Ovary (tissue), 9 donors: ENCODE data around the gene RBM20. TPM values are rescaled to one million over a fixed set of nuclear protein-coding genes. Genes with fewer than 3 reads are reported as not detected.

Experiments
- DNase-seq, 5 donors: peaks; one replicate each; pipeline ENCODE4 v3.0.0-alpha.2; 2019 to 2020
- H3K27ac ChIP-seq, 2 donors: fragments of 200-600 bp; one replicate each; pipeline versions ENCODE4 v1.5.1 to v1.8.0; 2019 to 2022
- H3K27me3 ChIP-seq: fragments of 200-600 bp; one replicate; pipeline ENCODE4 v1.8.0; 2022
- H3K36me3 ChIP-seq: fragments of 200-600 bp; sonication (generic); one replicate; pipeline ENCODE4 v1.5.1; 2019
- H3K4me1 ChIP-seq: one replicate; pipeline ENCODE4 v1.8.1; 2013; ENCODE audit warnings: mild to moderate bottlenecking, moderate library complexity; ENCODE audit not compliant: insufficient read depth
- H3K4me3 ChIP-seq: fragments of 200-600 bp; sonication (generic); one replicate; pipeline ENCODE4 v1.5.1; 2017
- H3K9me3 ChIP-seq, 2 donors: fragments of 200-600 bp in 1 of 2; sonication (generic) in 1 of 2; one replicate each; pipeline versions ENCODE4 v1.5.1 to v1.8.1; 2013 to 2019; ENCODE audit warnings: mild to moderate bottlenecking in 1 of 2, moderate library complexity in 1 of 2
- EP300 ChIP-seq: sonication (generic); formaldehyde crosslinking; IDR thresholded peaks from one replicate; pipeline ENCODE4 v1.6.1; 2017; ENCODE audit warnings: antibody characterized with exemption
- POLR2A ChIP-seq: fragments of 450-650 bp; IDR thresholded peaks from one replicate; pipeline ENCODE4 v1.6.1; 2017; ENCODE audit warnings: antibody characterized with exemption, mild to moderate bottlenecking, moderate library complexity
- WGBS, 3 donors: extraction: QIAGEN DNeasy Blood & Tissue Kit in 1 of 3; methylation state at CpG; one replicate each; pipeline versions ENCODE4 v1.1.5 to v1.1.7; 2013 to 2017; 5-methylcytosine and 5-hydroxymethylcytosine counted together
- intact Hi-C, 4 donors: fragments of 100-400 bp; cut with DNase I; formaldehyde crosslinking; loops; one replicate each; pipeline versions ENCODE4 v1.11.0 to v1.15.1; 2022 to 2023
- polyA plus RNA-seq, 2 donors: library from polyadenylated mRNA; stranded (reverse); fragments of 200-250 nt in 1 of 2; fragments of 350-450 nt in 1 of 2; fragmentation: Illumina TruSeq in 1 of 2; extraction: RNeasy Lipid Tissue Mini Kit (QIAGEN cat#74804) in 1 of 2; gene quantifications; one replicate each; pipeline ENCODE4 v1.2.3, GENCODE V29; 2013 to 2014
- total RNA-seq, 7 donors: library from RNA; depleted of rRNA in 2 of 7; stranded (reverse); fragments of >200 nt in 2 of 7; fragmentation: NEBNext Ultra II Directional in 3 of 7; extraction: Animal tissue kit (Norgen Biotek cat#: 25700) in 3 of 7; gene quantifications; one replicate each; pipeline versions ENCODE4 v1.1.0 to v1.2.4, GENCODE V29; 2016 to 2023
- TF ChIP-seq, protein P1 (sequence below), 3 donors: fragments of 450-650 bp in 2 of 3; fragments of 200-600 bp in 1 of 3; IDR thresholded peaks; one replicate each; pipeline versions ENCODE4 v1.5.1 to v1.8.0; 2016 to 2022; ENCODE audit warnings: antibody characterized with exemption in 3 of 3, mild to moderate bottlenecking in 1 of 3
- donor health status: DM: no; HTN: no; CAD: no; lungs with moderate emphysema.
- donor health status: DM: no; HTN: no; CAD: no.
- donor health status: Bipolar disorder and iron deficiency.
- donor health status: DM: yes; HTN: yes; CAD: no.
- donor health status: DM: no; HTN: no; CAD: no.
- donor health status: DM: yes; HTN: yes; CAD: no.

RBM20 gene
- total and polyA plus RNA-seq, 9 donors: 0.96 to 4.9 (median 3.6) TPM

DNA sequence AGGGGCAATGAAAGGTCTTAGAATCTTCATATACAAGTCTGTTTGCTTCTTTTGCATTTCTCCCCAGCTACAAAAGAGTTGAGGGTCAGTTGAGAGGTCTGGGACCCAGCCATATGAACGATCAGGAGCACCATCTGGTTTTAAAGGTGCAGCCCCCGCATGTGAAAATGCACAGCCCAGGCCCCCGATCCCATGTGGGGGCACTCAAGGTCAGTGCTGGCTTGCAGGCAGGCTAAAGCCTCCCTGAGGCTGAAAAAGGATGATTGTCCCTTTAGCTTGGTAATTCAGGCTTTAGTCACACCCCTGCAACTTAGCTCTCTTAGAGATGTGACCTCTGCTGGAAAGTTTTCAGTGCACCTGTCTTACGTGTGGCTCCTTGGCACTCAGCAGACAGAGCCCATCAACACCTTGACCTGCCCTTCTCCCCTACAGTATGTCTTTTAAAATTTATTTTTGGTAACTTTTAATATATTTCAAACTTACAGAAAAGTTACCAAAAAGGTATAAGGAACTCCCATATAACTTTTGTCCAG is 147.5 kb downstream of the RBM20 start:
- no peaks in the 10 kb centered on the region for H3K36me3 ChIP-seq
- WGBS, 3 donors: 26 to 40% (median 31%) methylated on average over 4 of the region's 4 CpGs
- DNase-seq: no peak
- no peaks in the 10 kb centered on the region for H3K9me3 ChIP-seq
- no peaks in the 10 kb centered on the region for H3K27me3 ChIP-seq
- H3K4me1 ChIP-seq: no peaks in the 10 kb centered on the region
- intact Hi-C loops: no loop called here
- no peak overlapping the region for H3K27ac ChIP-seq
- H3K4me3 ChIP-seq: no peak overlapping the region
- TF ChIP-seq, protein P1, sequence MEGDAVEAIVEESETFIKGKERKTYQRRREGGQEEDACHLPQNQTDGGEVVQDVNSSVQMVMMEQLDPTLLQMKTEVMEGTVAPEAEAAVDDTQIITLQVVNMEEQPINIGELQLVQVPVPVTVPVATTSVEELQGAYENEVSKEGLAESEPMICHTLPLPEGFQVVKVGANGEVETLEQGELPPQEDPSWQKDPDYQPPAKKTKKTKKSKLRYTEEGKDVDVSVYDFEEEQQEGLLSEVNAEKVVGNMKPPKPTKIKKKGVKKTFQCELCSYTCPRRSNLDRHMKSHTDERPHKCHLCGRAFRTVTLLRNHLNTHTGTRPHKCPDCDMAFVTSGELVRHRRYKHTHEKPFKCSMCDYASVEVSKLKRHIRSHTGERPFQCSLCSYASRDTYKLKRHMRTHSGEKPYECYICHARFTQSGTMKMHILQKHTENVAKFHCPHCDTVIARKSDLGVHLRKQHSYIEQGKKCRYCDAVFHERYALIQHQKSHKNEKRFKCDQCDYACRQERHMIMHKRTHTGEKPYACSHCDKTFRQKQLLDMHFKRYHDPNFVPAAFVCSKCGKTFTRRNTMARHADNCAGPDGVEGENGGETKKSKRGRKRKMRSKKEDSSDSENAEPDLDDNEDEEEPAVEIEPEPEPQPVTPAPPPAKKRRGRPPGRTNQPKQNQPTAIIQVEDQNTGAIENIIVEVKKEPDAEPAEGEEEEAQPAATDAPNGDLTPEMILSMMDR (IDR thresholded peaks at IDR 0.05): no peak
- TF ChIP-seq POLR2A: no peak
- no peak for TF ChIP-seq EP300

DNA sequence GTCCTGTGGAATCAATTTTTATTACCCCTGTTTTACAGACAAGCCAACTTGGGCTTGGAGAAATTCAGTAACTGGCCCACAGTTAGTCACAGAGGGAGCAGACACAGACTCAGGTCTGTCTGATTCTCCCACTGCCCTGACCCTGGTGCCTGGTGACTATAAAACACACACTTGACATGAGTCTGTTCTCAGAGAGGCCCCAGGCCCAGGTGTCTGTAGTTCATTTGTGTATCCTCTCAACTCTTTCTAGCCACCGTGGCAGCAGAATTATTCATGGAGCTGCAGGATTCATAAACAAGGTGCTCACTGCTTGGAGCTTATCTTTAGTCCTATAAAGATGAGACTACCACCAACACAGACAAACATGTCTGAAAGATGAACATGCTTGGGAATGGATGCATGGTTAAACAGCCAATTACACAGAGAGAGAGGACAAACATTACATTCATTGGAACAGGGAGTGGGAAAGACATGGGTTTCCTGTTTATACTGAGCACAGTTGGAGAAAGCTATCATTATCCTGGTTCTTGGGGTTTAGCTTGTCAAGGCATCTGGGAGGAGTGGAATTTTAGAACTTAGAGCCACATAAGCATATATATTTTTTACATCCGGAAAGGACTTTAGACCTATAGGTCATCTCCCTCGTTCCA is 148.5 kb downstream of the RBM20 start:
- 64 to 80% (median 72%) methylated on average over 3 of the region's 3 CpGs for WGBS, 3 donors
- no peaks in the 10 kb centered on the region for H3K27me3 ChIP-seq
- H3K36me3 ChIP-seq: no peaks in the 10 kb centered on the region
- no peaks in the 10 kb centered on the region for H3K9me3 ChIP-seq
- H3K4me1 ChIP-seq: no peaks in the 10 kb centered on the region
- no peak overlapping the region for H3K27ac ChIP-seq
- intact Hi-C loops: no loop called here
- no peak for DNase-seq
- no peak overlapping the region for H3K4me3 ChIP-seq
- TF ChIP-seq POLR2A: no peak
- TF ChIP-seq, protein P1 (IDR thresholded peaks at IDR 0.05): no peak
- TF ChIP-seq EP300: no peak

DNA sequence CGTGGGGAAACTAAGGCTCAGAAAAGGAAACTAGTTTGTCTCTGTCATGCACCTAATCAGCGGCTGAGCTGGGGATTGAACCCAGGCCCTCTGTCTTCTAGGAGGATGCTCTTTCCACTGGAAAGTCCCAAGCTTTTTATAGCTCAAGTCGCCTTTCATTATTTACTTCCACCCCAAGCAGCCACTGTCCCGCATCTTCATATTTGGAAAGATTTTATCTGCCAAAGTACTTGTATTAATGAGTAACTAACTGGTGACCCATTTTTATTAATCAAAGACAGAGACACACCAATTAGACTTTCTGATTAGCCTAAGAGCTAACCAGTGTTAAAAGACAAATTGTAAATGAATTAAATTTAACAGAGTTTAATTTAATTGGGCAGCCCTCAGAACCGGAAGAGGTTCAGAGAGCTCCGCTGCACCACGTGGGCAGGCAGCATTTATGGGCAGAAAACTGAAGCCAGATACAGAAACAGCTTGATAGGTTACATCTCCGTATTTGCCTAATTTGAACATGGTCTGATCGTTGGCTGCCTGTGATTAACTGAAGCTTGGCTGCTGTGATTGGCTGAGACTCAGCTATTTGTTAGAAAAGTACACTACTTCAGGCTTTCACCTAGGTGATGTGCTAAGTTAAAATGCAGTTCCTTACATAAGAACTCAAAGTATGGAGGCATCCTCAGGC is 149.1 kb downstream of the RBM20 start:
- TF ChIP-seq EP300: no peak
- TF ChIP-seq POLR2A: no peak
- TF ChIP-seq, protein P1 (IDR thresholded peaks at IDR 0.05): no peak
- Histone ChIP-seq H3K36me3 (no peaks in the 10 kb centered on the region), H3K27ac (no peak overlapping the region), H3K4me1 (no peaks in the 10 kb centered on the region), H3K27me3 (no peaks in the 10 kb centered on the region), H3K4me3 (no peak overlapping the region), H3K9me3 (no peaks in the 10 kb centered on the region)
- intact Hi-C loops: no loop called here
- no peak for DNase-seq
- WGBS, 3 donors: 67 to 78% (median 75%) methylated on average over 9 of the region's 9 CpGs

DNA sequence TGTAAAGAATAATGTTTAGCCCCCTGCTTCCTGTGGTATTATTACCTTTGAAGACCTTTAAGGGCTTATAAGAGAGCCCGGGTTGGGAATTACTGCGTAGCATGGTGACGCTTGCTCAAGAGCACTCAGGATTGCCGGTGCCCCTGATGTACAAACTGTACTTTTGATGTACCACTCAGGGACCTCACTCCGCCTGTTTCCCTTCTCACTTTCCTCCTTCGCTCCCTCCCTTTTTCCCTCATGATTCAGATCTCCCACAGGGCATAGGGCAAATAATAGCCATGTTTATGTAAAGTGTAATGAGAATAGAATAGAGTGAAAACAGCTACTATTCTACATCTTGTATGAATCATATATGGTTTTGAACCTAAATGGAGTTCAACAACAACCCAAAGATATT is 149.8 kb downstream of the RBM20 start:
- TF ChIP-seq EP300 (no peak), POLR2A (no peak)
- TF ChIP-seq, protein P1 (IDR thresholded peaks at IDR 0.05): no peak
- intact Hi-C loops: no loop called here
- H3K4me1 ChIP-seq: no peaks in the 10 kb centered on the region
- H3K9me3 ChIP-seq: no peaks in the 10 kb centered on the region
- H3K27me3 ChIP-seq: no peaks in the 10 kb centered on the region
- H3K4me3 ChIP-seq: no peak overlapping the region
- no peak for DNase-seq
- no peaks in the 10 kb centered on the region for H3K36me3 ChIP-seq
- 93 to 95% (median 94%) methylated on average over 6 of the region's 6 CpGs for WGBS, 3 donors
- H3K27ac ChIP-seq: no peak overlapping the region
